Measurements from ENCODE around the gene RPL19. TPM values are rescaled to one million over a fixed set of nuclear protein-coding genes. Genes with fewer than 3 reads are reported as not detected.
A peak's percentile ranks its signal among the peaks of the same experiment; 100 is the strongest.

RPL19 gene
- total RNA-seq, 6 donors from 2014 or later = 1,356 to 1,902 (median 1,599) TPM

- H3K27ac ChIP-seq = peak overlapping the region in 3 of 4 donors; percentile 29 to 81 (median 71)
- ATAC-seq (ENCODE audit: low FRiP score in 2 of 2) (peak in 1 of 2 donors; percentile 80), DNase-seq (peak in 1 of 2 donors; percentile 90)
- H3K36me3 ChIP-seq = no peaks in the 10 kb centered on the region
- WGBS, 2 donors = 51 to 60% methylated on average over 15 to 16 of the region's 16 CpGs
- peaks cover 0 to 6% (median 0%) of the 10 kb centered on the region in 4 donors for H3K27me3 ChIP-seq
- TF ChIP-seq CTCF (IDR thresholded peaks at IDR 0.05) = no peak
- no peak for TF ChIP-seq EP300 (IDR thresholded peaks at IDR 0.05)
- peak in 1 of 2 donors; percentile 22 for TF ChIP-seq POLR2AphosphoS5 (IDR thresholded peaks at IDR 0.05)
- TF ChIP-seq POLR2A (IDR thresholded peaks at IDR 0.05) = peak in 1 of 4 donors; percentile 18
- peaks cover 17 to 51% (median 31%) of the 10 kb centered on the region in 4 donors for H3K4me1 ChIP-seq
- no peak overlapping the region for H3K4me3 ChIP-seq
- no peaks in the 10 kb centered on the region for H3K9me3 ChIP-seq
These were observed 12.9 kb downstream of the RPL19 start for GRCh38 chr17:39212841-39213480.

GRCh38 chr17:39213852-39214251 is 13.8 kb downstream of the RPL19 start:
- DNase-seq = peak in 1 of 2 donors; percentile 91
- Histone ChIP-seq H3K27me3 (peaks cover 0 to 6% (median 0%) of the 10 kb centered on the region in 4 donors), H3K4me3 (no peak overlapping the region), H3K4me1 (peaks cover 16 to 42% (median 26%) of the 10 kb centered on the region in 4 donors), H3K27ac (peak overlapping the region in 2 of 4 donors; percentile 71 to 81), H3K9me3 (no peaks in the 10 kb centered on the region), H3K36me3 (no peaks in the 10 kb centered on the region)
- peak in 1 of 2 donors; percentile 49 for ATAC-seq (ENCODE audit: low FRiP score in 2 of 2)
- 67 to 78% methylated on average over 7 to 9 of the region's 9 CpGs for WGBS, 2 donors
- TF ChIP-seq POLR2A (IDR thresholded peaks at IDR 0.05) = peak in 1 of 4 donors; percentile 11
- TF ChIP-seq CTCF (IDR thresholded peaks at IDR 0.05) = no peak
- TF ChIP-seq POLR2AphosphoS5 (IDR thresholded peaks at IDR 0.05) = peak in 1 of 2 donors; percentile 22

- Histone ChIP-seq H3K4me1 (peaks cover 0 to 11% (median 5%) of the 10 kb centered on the region in 4 donors), H3K4me3 (no peak overlapping the region), H3K36me3 (no peaks in the 10 kb centered on the region), H3K9me3 (no peaks in the 10 kb centered on the region), H3K27me3 (no peaks in the 10 kb centered on the region), H3K27ac (no peak overlapping the region)
- no peak for TF ChIP-seq POLR2A (IDR thresholded peaks at IDR 0.05)
- TF ChIP-seq POLR2AphosphoS5 (IDR thresholded peaks at IDR 0.05) = no peak
- no peak for TF ChIP-seq CTCF (IDR thresholded peaks at IDR 0.05)
- TF ChIP-seq EP300 (IDR thresholded peaks at IDR 0.05) = no peak
- DNase-seq = no peak
- WGBS, 2 donors = 21 to 30% methylated on average over 13 to 21 of the region's 24 CpGs
- no peak for ATAC-seq (ENCODE audit: low FRiP score in 2 of 2)
These were observed 17.8 kb downstream of the RPL19 start for GRCh38 chr17:39217734-39218369.

GRCh38 chr17:39218906-39219305 is 18.8 kb downstream of the RPL19 start:
- ATAC-seq (ENCODE audit: low FRiP score in 2 of 2) (no peak), DNase-seq (no peak)
- no peak for TF ChIP-seq POLR2A (IDR thresholded peaks at IDR 0.05)
- TF ChIP-seq POLR2AphosphoS5 (IDR thresholded peaks at IDR 0.05) = no peak
- no peak for TF ChIP-seq CTCF (IDR thresholded peaks at IDR 0.05)
- no peak for TF ChIP-seq EP300 (IDR thresholded peaks at IDR 0.05)
- WGBS, 2 donors = 62 to 68% methylated on average over 8 of the region's 8 CpGs
- Histone ChIP-seq H3K4me3 (no peak overlapping the region), H3K9me3 (no peaks in the 10 kb centered on the region), H3K27me3 (no peaks in the 10 kb centered on the region), H3K4me1 (peaks cover 0 to 6% (median 2%) of the 10 kb centered on the region in 4 donors), H3K27ac (peak overlapping the region in 1 of 4 donors; percentile 62), H3K36me3 (no peaks in the 10 kb centered on the region)
